GM19395 (cell line): Measurements from ENCODE around the gene TIMELESS.
"Not testable (repeated sequence)": the region's sequence is repeated elsewhere in the genome, so short reads cannot be mapped to it uniquely, and the experiment has no call there.

ENCODE experiments used
- ATAC-seq: cut with Tn5 transposase; IDR thresholded peaks from one replicate; pipeline ENCODE4 v1.9.1; 2021; ENCODE audit warnings: mild to moderate bottlenecking, moderate library complexity; ENCODE audit not compliant: unreplicated experiment

The TIMELESS gene

DNA sequence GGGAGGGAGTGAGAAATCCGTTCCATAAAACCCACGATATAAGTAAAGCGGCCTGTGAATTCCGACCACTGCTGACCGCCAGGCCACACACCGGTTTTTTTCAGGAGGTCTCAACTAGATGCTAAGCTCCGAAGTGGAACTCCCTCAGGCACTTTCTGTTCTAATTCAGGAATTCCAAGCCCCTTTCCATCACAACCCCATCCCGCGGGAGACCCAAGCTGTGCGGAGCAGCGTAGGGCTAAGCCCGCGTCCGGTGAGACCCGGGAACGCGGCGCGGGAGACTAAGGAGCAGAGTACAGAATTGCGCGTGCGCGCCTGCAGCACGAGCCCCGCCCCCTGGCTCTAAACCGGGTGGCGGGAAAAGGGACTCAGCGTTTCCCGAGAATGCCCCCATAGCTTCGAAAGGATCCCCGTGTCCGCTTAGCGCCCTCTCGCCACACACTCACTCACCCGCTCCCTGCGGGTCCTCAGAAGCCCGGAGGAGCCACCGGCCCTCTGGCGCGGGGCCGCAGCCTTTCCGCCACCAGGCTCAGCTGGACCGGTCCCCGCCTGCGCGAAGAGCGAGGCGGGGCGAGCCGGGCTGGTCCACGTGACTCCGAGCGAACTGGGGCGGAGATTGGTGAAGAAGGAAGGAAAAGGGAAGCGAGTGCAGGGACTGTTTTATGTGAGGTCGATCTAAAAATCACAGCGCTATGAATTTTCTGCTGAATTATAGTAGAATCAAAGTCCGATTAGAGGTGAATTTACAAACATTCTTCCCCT is at the start of gene TIMELESS:
Gene TIMELESS, minus strand, starts transcription at position 567 of the 762 bp plus-strand sequence. CDS start 15,256 bp downstream, outside the sequence.
- ATAC-seq: peak; percentile 93

GRCh38 chr12:56498126-56498902 is 49.1 kb upstream of the TIMELESS start:
- ATAC-seq: not testable (repeated sequence)

- not testable (repeated sequence) for ATAC-seq
Measured at GRCh38 chr12:56496704-56497103, 47.5 kb upstream of the TIMELESS start.

DNA sequence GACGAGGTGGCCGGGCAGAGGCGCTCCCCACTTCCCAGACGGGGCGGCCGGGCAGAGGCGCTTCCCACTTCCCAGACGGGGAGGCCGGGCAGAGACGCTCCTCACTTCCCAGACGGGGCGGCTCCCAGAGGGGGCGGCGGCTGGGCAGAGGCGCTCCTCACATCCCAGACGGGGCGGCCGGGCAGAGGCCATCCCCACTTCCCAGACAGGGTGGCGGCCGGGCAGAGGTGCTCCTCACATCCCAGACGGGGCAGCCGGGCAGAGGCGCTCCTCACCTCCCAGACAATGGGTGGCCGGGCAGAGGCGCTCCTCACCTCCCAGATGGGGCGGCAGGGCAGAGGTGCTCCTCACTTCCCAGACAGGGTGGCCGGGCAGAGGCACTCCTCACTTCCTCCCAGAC is 45.3 kb upstream of the TIMELESS start:
- ATAC-seq: not testable (repeated sequence)

DNA sequence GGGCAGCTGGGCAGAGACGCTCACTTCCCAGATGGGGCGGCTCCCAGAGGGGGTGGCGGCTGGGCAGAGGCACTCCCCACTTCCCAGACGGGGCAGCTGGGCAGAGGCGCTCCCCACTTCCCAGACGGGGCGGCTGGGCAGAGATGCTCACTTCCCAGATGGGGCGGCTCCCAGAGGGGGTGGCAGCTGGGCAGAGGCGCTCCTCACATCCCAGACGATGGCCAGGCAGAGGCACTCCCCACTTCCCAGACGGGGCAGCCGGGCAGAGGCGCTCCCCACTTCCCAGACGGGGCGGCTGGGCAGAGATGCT is 44.8 kb upstream of the TIMELESS start:
- not testable (repeated sequence) for ATAC-seq

DNA sequence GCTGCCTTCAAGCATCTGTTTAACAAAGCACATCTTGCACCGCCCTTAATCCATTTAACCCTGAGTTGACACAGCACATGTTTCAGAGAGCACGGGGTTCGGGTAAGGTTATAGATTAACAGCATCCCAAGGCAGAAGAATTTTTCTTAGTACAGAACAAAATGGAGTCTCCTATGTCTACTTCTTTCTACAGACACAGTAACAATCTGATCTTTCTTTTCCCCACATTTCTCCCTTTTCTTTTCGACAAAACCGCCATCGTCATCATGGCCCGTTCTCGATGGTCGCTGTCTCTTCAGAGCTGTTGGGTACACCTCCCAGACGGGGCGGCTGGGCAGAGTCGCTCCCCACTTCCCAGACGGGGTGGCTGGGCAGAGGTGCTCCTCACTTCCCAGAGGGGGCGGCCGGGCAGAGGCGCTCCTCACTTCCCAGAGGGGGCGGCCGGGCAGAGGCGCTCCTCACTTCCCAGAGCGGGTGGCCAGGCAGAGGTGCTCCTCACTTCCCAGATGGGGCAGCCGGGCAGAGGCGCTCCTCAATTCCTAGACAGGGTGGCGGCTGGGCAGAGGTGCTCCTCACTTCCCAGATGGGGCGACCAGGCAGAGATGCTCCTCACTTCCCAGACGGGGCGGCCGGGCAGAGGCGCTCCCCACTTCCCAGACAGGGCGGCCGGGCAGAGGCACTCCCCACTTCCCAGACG is 44.3 kb upstream of the TIMELESS start:
- ATAC-seq: not testable (repeated sequence)

DNA sequence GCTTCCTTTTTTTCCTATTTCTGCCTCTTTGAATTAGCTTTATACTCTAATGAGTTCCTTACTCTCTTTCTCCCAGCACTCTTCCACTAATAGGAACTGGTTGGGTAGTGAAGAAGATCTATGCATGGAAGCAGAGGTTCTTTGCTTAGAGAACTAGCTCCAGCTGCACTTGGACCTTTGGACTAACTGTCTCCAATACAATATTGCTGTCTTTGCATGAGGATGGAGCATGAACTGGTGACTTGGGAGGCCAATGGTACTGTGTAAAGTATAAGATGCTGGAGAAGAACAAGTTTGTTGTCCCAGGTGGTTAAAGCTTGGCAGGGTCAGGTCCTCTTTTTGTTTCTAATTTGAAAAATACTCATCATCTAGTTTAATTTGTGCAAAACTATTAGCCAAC is 41.1 kb upstream of the TIMELESS start:
- no peak for ATAC-seq

DNA sequence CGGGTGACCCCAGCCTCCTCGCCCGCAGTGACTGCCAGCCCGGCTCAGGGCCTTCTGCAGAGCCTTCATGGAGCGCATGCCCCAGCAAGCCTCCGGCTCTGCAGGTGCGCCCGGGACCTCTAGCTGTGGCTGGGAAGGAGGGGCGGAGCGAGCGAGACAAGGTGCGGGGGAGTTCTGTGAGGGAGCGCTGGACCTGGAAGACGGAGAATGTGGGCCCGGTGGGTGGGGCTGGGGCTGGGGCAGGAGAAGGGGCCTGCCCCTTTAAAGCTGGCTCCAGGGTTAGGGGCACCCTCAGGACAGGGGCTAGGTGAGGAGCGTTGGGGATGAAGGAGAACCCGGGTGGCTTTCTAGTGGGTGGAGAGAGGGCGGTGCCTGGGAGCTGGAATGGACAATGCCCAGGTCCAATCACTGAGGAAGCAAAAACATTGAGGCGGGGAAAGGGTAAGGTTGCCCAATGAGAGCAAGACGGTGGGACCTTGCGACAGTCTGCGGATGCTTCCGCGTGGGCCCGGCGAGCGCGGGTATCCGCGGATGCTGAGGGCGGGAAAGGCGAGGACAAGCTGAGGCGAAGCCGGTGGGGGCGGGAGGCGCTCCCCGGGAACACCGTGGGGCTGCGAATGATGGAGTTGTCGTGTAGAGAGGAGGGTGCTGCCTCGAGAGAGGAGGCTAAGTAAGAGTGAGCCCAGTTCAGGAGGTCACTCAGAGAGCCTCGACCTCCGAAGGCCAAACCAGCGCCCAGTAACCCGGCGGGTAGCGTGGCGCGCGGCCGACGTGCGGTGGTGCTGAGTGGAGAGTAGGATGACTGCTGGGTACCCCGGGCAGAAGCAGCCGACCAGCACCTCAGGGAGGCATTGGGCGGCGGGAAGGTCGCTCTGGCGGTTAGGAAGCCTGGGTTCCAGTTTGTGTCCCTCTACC is 39.1 kb upstream of the TIMELESS start, which contains the start of gene GLS2:
Gene GLS2, minus strand, starts transcription at position 121 of the 915 bp plus-strand sequence. Its CDS starts 43 bp downstream, at position 78.
- ATAC-seq: peak; percentile 91

- ATAC-seq: peak; percentile 34
Measured at GRCh38 chr12:56487448-56488040, 38.3 kb upstream of the TIMELESS start.

DNA sequence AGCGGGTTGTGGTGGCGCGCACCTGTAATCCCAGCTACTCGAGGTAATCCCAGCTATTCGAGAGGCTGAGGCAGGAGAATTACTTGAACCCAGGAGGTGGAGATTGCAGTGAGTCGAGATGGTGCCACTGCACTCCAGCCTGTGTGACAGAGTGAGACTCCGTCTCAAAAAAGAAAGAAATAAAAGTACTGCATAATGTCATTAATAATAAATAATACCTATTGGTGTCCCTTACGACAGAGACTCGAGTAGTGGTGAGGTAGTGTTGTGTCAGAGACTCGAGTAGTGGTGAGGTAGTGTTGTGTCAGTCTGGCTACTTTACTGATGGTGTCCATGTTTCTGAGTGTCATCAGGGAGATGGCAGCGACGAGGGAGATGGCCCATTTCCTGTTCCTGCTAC is 37.5 kb upstream of the TIMELESS start:
- no peak for ATAC-seq

GRCh38 chr12:56484566-56484965 is 35.3 kb upstream of the TIMELESS start:
- no peak for ATAC-seq

DNA sequence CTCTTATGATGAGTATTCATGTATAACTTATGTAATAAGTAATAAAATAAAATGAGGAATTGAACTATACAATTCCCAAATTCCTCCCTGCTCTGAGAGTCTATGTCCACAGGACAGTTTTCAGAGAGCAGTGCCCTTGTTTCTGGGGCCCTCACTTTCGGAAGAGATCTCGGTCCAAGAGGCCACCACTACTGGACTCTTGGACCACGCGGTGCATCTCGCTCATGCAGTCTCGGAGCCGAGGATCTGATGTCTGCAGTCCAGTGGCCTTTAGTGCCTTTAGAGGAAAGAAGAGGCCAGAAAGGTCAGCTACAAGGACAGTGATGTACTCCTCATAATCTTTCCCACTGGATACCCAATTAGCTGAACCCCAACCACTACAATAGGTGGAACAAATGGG is 30.4 kb upstream of the TIMELESS start:
- ATAC-seq: no peak

DNA sequence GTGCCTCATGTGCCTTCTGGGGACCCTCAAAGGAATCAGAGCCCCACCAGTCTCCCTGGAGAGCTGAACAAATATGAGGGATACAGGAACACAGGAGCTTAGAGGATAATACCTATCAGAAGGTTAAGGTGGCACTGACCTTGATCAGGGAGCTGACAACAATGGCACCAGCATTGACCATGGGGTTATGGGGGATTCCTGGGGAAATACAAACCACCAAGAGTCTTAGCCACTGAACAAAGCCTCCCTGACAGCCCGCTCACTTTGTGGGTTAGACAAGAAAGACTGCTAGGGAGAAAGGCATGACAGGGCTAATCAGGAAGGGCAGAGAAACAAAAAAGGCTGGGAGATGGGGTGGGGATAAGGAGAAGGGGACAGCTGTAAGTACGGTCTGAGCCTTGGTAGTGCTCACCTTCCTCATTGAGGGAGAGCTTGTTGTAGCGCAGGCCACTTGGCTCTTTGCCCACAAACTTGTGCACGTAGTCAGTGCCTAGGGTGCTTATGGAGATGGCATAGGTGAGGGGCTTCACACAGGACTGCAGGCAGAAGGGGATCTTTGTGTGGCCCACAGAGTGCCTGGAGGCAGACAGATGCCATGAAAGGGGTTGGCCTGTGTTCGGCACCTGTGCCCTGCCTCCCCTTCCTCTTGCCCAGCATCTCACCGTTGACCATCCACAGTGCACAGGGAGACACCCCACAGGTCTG is 28.4 kb upstream of the TIMELESS start:
- no peak for ATAC-seq

DNA sequence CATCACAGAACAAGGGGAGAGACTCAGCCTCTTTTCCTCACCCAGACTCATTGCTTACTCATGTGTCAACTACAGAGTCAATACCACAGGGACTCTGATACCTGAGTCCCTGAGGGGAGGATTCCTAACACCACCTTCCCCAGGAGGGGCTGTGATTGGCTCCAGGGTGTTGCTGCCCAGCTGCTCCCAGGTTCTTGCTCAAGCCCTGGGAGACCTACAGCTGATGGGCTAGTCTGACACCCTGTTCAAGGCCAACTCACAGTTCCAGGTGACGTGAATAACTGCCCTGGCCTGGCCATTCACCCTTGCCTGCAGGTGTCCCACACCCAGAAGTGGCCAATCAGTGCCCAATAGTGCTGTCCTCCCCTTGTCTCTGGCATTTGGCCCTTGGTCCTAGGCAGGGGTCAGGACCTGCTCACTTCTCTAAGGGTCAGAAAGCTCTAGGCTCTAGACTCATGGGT is 27.8 kb upstream of the TIMELESS start:
- no peak for ATAC-seq

DNA sequence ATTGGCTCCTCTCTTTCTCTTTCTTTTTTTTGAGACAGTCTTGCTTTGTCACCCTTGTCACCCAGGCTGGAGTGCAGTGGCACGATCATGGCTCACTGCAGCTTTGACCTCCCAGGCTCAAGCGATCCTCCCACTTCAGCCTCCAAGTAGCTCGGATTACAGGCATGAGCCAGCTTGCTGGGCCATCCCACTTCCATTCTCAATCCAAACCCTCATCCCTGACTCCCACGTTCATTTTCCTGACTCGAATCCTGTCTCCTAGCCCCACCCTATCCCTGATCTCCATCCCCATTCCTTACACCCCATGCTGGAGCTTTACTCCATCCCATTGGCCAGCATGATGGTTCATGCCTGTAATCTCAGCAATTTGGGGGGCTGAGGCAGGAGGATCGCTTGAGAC is 26.9 kb upstream of the TIMELESS start:
- ATAC-seq: no peak

DNA sequence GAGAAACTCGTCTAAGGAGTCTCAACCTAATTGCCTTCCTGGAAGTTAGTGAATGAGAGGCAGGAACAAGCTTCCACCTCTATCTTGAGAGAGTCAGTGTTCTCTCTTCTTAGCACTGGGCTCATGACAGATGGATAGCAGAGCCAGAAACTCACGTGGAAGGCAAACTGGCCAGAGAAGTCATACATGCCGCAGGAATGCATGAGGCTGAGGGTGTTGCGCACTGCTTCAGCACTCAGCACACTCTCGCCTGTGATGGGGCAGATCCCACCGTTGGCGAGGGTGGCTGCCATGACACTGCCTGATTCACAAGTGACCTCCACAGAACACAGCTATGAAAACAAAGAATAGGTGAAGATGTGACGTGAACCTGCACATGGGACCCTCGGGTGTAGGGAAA is 25.2 kb upstream of the TIMELESS start:
- ATAC-seq: no peak

DNA sequence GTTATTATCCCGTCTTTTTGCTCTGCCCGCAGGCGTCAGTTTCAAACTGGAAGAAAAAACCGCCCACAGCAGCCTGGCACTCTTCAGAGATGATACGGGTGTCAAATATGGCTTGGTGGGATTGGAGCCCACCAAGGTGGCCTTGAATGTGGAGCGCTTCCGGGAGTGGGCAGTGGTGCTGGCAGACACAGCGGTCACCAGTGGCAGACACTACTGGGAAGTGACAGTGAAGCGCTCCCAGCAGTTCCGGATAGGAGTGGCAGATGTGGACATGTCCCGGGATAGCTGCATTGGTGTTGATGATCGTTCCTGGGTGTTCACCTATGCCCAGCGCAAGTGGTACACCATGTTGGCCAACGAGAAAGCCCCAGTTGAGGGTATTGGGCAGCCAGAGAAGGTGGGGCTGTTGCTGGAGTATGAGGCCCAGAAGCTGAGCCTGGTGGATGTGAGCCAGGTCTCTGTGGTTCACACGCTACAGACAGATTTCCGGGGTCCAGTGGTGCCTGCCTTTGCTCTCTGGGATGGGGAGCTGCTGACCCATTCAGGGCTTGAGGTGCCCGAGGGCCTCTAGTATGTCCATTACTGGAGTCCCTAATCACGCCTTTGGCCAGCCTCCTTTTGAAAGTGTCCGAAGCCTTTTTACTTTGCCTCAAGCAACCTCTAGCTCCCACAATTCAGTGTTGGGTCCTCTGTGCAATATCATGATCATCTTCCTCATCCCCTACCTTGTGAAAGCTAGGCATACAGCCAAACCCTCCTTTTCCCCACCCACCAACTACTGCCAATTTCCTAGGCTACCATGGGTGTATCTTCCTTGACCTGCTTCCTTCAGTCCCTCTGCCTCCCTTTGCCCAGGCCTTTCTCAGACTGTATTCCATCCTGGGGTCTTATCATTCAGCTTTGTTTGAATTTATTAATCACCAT is 20.0 kb upstream of the TIMELESS start:
- no peak for ATAC-seq
